ENCODE measurements around the gene SLC22A3.

SLC22A3 gene

DNA sequence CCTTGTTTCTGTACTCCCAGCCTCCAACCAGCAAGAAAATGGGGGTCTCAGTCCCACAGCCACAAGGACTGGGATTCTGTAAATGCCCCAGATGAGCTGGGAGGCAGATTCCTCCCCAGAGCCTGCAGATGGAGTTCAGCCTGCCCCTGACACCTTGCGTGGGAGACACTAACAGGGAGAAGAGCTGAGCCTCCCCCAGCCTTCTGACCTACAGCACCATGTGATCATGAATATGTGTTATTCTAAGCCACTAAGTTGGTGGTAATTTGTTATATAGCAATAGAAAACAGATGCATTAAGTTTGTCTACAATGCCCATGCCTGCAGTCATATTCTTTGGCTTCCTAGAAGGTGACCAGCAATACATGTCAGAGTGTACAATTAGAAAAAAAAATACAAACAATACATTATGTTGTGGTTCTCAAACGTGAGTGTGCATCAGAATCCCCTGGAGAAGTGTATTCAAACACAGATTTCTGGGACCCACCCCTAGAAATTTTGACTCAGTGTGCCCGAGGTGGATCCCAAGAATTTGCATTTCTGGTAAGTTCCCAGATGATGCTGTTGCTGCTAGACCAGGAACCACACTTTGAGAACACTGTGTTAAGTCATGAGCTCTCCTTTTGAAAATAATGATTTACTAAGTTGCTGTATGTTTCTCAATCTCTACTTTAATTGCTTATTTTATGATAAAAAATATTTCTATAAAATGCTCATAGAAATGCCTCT, 39.9 kb downstream of the SLC22A3 start:
- TF ChIP-seq, protein P1, sequence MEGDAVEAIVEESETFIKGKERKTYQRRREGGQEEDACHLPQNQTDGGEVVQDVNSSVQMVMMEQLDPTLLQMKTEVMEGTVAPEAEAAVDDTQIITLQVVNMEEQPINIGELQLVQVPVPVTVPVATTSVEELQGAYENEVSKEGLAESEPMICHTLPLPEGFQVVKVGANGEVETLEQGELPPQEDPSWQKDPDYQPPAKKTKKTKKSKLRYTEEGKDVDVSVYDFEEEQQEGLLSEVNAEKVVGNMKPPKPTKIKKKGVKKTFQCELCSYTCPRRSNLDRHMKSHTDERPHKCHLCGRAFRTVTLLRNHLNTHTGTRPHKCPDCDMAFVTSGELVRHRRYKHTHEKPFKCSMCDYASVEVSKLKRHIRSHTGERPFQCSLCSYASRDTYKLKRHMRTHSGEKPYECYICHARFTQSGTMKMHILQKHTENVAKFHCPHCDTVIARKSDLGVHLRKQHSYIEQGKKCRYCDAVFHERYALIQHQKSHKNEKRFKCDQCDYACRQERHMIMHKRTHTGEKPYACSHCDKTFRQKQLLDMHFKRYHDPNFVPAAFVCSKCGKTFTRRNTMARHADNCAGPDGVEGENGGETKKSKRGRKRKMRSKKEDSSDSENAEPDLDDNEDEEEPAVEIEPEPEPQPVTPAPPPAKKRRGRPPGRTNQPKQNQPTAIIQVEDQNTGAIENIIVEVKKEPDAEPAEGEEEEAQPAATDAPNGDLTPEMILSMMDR (conservative IDR thresholded peaks at IDR 0.05): no peak
- peak overlapping the region; percentile 50 for H3K27ac ChIP-seq

DNA sequence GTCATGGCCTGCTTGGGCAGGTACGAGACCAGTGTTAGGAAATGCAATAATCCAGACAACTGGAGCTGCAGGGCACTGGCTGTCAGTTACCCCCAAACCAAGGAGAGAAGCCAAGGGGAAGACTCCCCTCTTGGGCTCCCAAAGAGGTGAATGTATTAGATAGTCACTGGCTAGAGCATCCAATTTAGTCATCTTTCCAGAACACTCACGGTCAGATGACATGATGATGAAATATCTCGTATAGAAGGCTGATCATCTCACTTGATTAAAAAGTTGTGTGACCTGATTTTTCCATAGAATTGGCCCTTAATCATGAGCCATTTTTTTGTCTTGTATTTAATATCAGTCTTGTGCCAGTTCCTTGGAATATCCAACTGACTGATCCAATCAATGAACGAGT, 40.7 kb downstream of the SLC22A3 start:
- TF ChIP-seq, protein P1 (conservative IDR thresholded peaks at IDR 0.05): no peak
- 0 out of 2 replicates have a peak overlapping the region, but pooled peaks have one; percentile 50 for H3K27ac ChIP-seq

DNA sequence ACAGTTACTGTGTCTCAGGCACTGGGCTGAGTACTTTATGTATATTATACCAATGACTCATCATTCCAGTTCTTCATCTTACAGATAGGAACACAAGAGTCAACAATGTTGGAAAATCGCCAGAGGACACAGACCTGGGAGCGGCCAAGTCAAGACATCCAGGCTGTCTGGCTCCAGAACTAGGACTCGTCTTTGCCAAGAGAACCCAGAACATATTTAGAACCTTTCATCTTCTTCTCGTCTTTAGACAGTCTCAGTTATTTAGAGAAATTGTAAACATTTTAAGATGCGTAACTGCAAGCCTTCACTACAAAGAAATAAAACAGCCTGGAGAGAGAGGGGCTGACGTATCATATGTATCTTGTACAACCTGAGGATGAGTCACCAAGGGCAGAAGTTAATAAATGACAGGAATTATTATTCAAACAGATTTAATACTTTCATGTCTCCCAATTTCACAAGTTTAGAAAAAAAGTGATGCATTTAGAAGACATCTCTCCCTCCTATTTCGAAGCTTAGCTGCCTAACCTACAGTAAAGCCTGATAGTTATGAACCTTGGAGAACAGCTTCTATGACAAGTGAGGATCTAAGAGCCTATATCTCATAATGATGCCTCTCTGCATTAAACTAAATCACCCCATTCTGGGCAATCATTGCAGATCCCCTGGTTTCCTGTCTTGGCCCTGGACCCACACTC, 43.4 kb downstream of the SLC22A3 start:
- TF ChIP-seq, protein P1 (conservative IDR thresholded peaks at IDR 0.05): no peak

DNA sequence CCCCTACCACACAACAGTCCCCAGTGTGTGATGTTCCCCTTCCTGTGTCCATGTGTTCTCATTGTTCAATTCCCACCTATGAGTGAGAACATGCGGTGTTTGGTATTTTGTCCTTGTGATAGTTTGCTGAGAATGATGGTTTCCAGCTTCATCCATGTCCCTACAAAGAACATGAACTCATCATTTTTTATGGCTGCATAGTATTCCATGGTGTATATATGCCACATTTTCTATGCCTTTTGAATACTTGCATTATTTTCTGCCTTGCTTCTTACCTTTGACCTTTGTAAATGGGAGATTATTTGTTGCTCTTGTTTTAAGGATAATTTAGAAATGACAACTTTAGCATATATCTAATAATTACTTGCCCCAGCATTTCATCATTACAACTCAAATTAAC, 45.3 kb downstream of the SLC22A3 start:
- H3K27ac ChIP-seq: peak overlapping the region; percentile 98

More for the DNA sequence above, 43.4 kb downstream of the SLC22A3 start:
- peak overlapping the region; percentile 98 for H3K27ac ChIP-seq

DNA sequence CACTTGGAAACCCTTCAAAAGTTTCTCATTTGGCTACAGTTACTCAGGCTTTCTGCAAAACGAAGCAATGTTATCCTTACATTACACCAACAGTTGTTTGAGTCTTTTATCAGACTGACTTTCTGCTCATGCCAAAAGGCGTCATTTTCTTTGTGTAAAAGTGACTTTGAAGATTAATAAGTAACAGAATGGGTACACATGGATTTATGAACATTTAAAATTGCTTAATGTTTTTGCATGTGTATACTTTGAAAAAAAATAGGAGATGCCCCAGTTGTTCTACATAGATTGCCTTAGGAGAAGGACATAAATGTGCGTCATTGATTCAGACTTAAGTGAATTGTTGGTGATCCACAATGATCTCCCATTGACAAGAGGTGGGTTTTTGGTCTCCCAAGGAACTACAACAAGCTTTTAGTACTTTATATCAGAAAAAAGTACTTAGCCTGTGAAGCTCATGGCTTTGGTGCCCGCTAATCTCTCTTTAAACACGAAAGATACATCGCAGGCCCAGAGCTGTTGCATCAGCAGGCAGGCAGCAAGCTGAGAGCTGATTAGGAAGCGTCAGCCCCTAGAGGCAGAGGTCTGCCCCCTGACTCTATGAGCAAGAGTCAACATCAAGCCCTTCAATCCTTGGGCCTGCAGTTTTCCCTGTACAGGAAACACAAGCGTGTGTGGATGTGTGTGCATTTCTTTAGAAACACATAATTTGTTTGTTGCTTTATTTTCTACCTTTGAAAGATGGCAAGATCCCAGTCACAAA, 45.9 kb downstream of the SLC22A3 start:
- peak overlapping the region; percentile 98 for H3K27ac ChIP-seq
- TF ChIP-seq, protein P1 (conservative IDR thresholded peaks at IDR 0.05): no peak

- H3K27ac ChIP-seq: peak overlapping the region; percentile 98
- TF ChIP-seq, protein P1 (conservative IDR thresholded peaks at IDR 0.05): no peak; the same call in 1 of the 2 replicates
These were observed 46.5 kb downstream of the SLC22A3 start for GRCh38 chr6:160394654-160395035.

- H3K27ac ChIP-seq: peak overlapping the region; percentile 98
These were observed 47.0 kb downstream of the SLC22A3 start for GRCh38 chr6:160395187-160395586.

More at GRCh38 chr6:160395187-160395586, 47.0 kb downstream of the SLC22A3 start:
- TF ChIP-seq, protein P1 (conservative IDR thresholded peaks at IDR 0.05): no peak

Measured in VCaP (cell line).